GM21723 (cell line): ENCODE results near the gene SMR3A.

ENCODE experiments used
- ATAC-seq: cut with Tn5 transposase; IDR thresholded peaks from one replicate; pipeline ENCODE4 v1.9.1; 2021; ENCODE audit warnings: mild to moderate bottlenecking, moderate library complexity; ENCODE audit not compliant: unreplicated experiment

The SMR3A gene

GRCh38 chr4:70360460-70360859 lies at the start of gene SMR3A:
SMR3A (plus strand) TSS chr4:70360760; CDS start chr4:70362116, 1,356 bp downstream.
- no peak for ATAC-seq

DNA sequence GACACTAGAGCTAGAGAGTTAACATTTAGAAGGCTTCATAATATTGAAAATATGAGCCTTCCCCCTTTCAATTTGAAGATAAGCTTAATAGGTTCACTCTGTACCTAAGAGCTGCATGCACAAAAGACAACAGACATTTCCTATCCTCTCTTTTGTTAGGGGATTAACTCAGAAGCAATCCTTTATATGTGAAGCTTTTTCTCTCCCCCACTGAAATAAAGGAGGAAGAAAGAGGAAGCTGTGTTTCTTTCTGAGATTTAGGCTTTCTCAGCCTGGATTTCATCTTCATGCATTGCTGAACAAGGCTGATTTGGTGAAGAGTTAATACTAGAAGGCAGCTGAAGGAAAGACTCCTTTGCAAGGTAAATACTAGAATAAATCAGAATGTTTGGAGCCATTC lies 46.8 kb upstream of the SMR3A start:
- ATAC-seq, result no peak

DNA sequence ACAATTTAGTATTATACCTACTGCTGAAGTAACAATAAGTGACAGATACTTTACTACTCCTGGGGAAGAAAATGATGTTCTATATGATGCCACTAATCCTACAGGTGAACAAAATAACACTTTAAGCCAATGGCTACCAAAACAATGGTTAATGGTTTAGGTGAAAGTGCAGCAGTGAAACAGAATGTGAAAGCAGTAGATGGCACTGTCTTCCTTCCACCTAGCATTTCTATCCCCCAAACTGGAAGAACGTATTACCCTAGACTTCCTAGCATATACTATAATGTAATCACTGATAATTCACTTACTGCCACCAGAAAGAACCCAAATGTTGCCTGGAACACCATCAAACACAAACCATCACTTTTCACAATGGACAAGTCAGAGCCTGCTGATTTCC lies 44.6 kb upstream of the SMR3A start:
- no peak for ATAC-seq

- no peak for ATAC-seq
Observed at GRCh38 chr4:70326052-70326451, 34.5 kb upstream of the SMR3A start.

DNA sequence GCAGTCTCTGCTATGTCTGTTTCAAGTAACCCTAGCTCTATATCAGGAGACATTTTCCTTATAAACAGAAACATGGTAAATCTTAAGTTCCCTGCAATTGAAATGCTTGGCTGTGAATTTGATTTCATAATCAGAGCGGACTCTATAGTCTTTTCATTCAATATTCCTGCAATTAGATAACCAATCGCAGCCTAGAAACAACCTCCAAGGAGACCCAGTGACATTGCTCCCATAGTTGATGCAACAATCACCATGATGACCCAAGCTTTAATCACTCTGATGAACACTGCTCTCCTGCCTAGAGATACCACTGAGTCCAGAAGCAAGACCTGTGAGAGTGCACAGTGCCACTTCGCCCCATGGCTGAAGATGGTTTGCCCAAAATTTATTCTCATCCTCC lies 25.9 kb upstream of the SMR3A start, which contains the start of gene CABS1:
Gene CABS1, plus strand, starts transcription at position 301 of the 400 bp plus-strand sequence. Its CDS starts 59 bp downstream, at position 360.
- no peak for ATAC-seq

DNA sequence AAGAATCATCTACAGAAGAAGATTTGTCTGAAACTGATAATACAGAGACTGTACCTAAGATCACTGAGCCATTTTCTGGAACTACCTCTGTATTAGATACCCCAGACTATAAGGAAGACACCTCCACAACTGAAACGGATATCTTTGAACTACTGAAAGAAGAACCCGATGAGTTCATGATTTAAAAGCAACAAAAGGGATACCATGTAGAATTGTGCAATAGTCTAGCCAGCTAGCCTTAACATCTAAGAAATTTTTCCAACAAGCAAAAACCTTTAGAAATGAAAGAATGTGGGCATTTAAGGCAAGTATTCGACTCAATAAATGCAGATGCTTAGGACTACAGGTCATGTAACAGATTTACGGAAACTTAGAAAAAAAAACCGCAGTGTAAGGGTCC lies 24.5 kb upstream of the SMR3A start:
- no peak for ATAC-seq

DNA sequence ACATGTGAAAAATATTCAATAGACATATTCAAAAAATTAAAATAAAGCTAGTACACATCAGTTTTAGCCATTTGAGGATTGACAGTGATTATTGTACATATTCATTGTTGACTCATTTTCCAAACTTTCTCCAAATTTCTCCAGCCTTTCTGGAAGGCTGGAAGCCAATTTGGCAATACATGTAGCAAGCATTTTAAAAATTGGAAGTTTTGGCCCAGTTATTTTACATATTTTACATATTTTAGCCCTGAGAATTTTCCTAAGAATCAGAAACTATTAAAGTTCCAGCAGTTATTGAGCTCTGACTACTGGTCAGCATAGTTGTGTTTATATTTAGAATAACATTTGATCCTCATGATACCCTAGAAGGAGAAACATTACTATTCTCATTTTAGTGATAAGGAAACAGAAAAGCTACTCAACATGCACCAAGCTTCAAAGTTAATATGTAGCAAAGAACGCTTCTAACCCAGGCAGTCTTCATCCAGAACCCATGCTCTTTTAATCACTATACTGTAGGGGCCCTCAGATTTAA lies 22.6 kb upstream of the SMR3A start:
- ATAC-seq, result no peak

DNA sequence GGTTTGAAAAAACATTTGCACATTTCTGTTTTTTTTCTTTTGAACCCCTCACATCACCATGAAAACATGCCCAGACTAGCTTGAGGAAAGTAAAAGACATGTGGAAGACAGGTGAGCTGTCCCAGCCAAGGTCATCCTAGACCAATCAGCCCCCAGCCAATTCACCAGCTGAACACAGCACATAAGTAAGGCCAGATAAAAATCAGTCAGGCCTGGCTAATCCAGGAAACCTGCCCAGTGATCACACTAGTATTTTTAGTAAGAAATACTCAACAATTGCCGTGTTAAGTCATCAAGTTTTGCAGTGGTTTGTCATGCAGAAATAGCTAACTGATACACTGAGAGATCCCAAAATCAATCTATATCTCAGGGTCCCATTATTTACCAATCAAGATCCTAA lies 4.4 kb upstream of the SMR3A start:
- ATAC-seq, result no peak

DNA sequence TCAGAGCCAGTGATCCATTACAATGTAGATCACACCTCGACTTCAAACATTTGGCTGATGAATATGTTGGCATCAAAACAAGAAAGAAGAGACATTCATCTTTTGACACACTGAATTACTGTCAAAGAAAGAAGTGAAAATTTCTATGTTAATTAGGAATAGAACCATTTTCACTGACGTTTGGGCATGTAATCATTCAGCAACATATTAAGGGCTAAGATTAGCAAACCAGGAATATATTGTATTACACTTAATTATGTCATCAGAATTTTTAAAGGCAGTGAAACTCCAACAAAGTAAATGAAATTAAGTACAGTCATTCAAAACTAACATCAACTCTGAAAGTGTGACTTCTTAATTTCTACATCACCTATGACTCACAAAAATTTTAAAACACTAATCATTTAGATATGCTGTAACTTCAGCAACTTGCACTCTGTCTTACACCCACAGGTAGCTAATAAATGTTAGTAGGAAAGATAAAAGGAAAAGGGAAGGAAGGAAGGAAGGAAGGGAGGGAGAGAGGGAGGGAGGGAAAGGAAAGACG lies 1.4 kb upstream of the SMR3A start:
- ATAC-seq, result no peak

DNA sequence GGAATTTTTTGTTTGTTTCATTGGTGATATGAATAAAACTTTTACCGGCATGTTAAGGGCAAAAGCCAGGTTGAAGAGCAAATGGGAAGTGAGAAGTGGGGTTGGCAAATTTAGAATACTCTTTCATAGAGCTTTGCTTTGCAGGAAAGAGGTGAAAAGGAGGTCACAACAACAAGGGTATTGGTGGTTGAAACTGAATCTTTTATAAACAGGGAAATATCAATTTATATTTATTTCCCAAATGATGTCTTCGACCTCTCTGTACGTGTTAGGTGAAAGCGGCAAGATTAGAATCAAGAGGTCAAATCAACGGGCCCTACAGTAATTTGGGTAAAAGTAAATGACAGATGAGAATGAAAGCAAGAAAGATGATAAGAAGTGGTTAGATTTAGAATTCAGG lies 3.4 kb downstream of the SMR3A start:
- ATAC-seq, result no peak

DNA sequence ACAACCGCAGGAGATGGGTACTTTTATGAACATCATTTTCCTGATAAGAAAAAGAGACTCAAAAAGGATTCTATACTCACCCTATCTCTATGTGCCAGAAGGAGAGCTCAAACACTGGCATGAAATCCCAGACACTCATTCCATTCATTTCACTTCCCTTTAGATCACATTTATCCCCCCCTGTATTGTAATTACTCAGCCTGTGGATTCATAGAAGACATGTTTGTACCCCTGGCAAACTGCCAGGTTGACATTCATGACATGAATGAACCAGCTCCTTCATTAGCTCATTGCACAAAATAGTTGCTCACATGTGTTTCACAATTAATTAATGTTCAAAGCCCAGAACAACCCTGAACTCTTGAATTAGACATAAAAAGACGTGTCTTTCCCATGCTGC lies 4.9 kb downstream of the SMR3A start:
- ATAC-seq, result no peak

DNA sequence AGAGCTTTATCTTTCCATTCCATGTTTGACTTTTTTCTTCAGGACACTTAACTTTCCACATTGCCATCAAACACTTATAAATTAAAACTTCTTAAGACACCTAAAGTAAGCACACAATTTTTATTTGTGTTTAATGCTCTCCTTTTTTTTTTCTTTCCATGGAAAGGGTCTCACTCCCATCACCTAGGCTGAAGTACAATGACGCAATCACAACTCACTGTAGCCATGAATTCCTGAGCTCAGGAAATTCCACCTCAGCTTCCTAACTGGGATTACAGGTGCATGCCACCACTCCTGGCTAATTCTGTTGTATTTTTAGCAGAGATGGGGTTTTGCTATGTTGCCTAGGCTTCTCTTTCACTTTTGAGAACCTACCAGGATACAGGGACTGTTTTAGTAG lies 7.3 kb downstream of the SMR3A start:
- ATAC-seq, result no peak

DNA sequence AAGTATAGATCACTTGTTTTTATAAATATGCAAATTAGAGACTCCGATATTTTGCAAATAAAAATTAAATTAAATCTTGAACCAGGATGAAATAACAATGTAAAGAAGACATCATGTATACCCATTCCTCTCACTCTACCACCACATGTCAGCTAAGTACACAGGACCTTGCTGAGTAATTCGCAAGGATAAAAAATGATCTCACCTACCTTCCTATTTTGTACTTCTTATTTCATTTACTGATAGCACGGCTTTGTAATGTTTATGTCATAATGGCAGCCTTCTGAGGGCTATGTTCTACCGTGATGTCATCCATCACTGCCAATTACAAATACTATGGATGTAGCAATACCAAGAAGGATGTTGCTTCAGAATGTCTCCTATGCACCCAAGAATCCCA lies 11.4 kb downstream of the SMR3A start:
- no peak for ATAC-seq

DNA sequence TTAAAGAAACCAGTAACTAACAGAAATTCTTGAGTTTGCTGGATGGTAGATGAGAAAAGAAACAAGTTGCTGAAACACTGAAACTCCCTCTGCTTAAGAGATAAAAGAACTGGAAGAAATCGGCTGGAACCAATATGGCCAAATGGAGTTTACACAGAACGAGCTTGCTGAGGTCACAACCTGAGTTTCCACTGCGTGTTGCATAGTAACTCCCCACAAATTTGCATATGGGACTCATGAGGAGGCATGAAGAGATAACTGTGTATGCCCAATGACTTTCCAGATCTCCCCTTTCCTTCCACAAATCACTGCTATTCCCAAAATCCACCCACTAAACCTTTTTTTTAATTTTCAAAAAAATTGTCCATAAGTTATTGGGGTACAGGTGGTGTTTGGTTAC lies 12.2 kb downstream of the SMR3A start:
- no peak for ATAC-seq

DNA sequence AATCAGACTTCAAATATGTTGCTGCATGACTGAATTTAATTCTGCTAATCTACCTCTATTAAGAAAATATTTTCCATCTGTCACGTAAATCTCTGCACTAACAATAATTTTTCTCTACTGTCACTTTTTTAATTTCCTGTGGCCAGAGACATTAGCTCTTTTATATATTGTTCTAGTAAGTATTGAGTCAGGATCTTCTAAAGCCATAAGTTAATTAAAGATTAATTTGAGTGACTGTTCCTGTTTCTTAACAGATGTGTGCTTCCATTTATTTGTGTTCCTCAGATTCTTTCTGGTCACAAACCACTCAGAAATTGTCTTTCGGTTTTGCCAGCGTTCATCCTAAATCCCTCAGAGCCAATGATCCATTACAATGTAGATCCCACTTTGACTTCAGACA lies 20.0 kb downstream of the SMR3A start:
- no peak for ATAC-seq

DNA sequence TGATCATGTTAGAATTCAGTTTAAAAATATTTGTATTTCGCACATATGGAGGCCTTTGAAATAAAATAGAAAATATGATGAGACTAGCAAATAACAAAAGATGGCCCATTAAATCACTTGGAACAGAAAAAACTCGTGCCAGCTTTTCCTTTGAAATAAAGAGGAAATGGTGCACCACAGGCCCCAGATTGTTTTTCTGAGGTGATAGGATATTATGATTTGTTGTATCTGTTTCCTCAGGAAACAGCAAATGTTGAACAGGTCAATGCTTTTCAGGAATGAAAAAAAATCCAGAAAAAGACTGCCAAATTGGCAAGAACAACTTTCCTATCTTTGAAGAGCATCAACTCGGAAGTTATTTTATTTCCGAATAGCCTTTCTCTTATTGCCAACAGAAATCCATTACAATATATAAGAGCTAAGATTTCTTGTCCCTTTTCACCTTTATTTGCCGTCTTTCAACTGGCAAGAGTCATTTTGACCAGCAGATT lies 22.2 kb downstream of the SMR3A start, which contains the start of gene SMR3B:
Gene SMR3B, plus strand, starts transcription at position 441 of the 491 bp plus-strand sequence. CDS start 1,380 bp downstream, outside the sequence.
- no peak for ATAC-seq

DNA sequence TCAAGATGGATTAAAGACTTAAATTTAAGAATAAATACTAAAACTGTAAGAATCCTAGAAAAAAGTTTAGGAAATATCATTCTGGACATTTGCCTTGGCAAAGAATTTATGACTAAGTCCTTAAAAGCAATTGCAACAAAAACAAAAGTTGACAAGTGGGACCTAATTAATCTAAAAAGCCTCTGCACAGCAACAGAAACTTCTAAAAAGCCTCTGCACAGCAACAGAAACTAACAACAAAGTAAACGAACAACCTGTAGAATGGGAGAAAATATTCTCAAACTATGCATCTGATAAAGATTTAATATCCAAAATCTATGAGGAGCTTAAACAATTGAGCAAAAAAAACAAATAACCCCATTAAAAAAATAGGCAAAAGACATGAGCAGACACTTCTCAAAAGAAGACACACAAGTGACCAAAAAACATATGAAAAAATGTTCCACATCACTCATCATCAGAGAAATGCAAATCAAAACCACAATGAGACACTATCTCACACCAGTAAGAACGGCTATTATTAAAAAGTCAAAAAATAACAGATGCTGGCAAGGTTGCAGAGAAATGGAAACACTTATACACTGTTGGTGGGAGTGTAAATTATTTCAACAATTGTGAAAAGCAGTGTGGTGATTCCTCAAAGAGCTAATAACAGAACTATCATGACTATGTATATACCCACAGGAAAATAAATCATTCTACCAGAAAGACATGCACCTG lies 31.7 kb downstream of the SMR3A start:
- peak; percentile 64 for ATAC-seq

DNA sequence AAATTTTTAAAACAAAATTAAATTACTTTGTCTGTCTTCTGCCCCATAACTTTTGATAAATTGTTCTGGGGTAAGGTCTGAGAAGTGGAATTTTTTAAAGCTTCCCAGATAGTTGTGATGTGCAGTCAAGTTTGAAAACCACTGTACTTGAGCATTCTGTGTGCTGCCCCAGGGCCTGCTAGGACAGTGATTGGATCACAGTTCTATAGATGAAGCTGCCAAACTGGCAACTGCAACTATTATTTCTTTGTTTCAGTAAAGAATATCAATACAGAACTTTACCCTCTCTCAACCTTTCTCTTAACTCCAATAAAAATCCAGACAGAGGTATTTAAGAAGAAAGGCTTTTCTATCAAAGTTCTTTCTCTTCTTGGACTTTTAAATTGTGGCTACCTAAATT lies 37.0 kb downstream of the SMR3A start, which contains the start of gene OPRPN:
Gene OPRPN, plus strand, starts transcription at position 361 of the 400 bp plus-strand sequence. CDS start 1,346 bp downstream, outside the sequence.
- no peak for ATAC-seq

- no peak for ATAC-seq
Observed at GRCh38 chr4:70399319-70399718, 38.8 kb downstream of the SMR3A start.

DNA sequence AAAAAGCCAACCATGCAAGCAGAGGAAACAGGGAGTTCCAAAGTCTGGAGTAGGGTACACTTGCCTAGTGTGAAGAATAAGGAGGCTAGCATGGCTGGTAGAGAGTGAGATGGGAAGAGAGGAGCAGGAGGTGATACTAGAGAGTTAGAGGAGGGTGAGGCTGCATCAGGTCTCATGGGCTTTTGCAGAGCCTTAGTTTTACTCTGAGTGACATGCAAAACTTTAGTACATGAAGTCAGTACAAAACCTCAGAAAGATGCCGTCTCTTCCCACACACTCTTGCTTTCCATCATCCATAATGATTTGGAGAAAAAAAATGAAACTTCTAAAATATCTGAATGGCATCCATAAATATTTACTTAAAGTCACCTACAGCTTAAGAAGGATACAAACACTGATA lies 42.2 kb downstream of the SMR3A start:
- peak; percentile 60 for ATAC-seq

DNA sequence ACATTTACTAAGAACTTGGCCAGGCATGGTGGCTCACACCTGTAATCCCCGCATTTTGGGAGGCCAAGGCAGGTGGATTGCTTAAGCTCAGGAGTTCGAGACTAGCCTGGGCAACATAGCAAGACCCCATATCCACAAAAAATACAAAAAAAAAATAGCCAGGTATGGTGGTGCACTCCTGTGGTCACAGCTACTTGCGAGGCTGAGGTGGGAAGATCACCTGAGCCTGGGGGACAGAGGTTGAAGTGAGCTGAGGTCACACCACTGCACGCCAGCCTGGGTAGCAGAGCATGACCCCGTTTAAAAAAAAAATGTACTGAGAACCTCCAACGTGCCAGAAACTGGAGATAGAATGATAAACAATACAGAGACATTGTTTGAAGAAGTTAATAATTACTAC lies 45.2 kb downstream of the SMR3A start:
- peak; percentile 51 for ATAC-seq
